K562 (cell line): ENCODE data around the gene HSPA1L. TPM values are rescaled to one million over a fixed set of nuclear protein-coding genes. Genes with fewer than 3 reads are reported as not detected.
"Not testable (repeated sequence)": the region's sequence is repeated elsewhere in the genome, so short reads cannot be mapped to it uniquely, and the experiment has no call there.

Experiments
- FOXK1 ChIP-seq: sonication (generic); formaldehyde crosslinking; IDR thresholded peaks from 2 replicates; pipeline ENCODE4 v1.8.0; 2022; ENCODE audit warnings: missing genetic modification reagents, mild to moderate bottlenecking, borderline replicate concordance
- HDAC1 ChIP-seq, 2 experiments: fragments of 450-650 bp; IDR thresholded peaks; 2 replicates each; pipeline ENCODE4 v1.6.1; 2016 to 2017; ENCODE audit warnings: inconsistent platforms in 1 of 2, mild to moderate bottlenecking in 1 of 2, moderate library complexity in 1 of 2
- HMGN3 ChIP-seq: IDR thresholded peaks from 2 replicates; pipeline ENCODE4 v1.6.1; 2011; ENCODE audit warnings: borderline replicate concordance, low read depth, mild to moderate bottlenecking, mixed read lengths, low read length; ENCODE audit not compliant: insufficient read length; ENCODE audit errors: extremely low read depth
- SMARCA5 ChIP-seq: fragments of 450-650 bp; IDR thresholded peaks from 2 replicates; pipeline ENCODE4 v1.6.1; 2016
- SP1 ChIP-seq: sonication (generic); formaldehyde crosslinking; IDR thresholded peaks from 2 replicates; pipeline ENCODE4 v1.8.1; 2022; ENCODE audit warnings: mild to moderate bottlenecking, missing genetic modification reagents
- SREBF1 ChIP-seq: fragments of 150-350 bp; IDR thresholded peaks from 2 replicates; pipeline ENCODE4 v1.6.1; 2014; ENCODE audit warnings: antibody characterized with exemption, low read depth, low read length, borderline replicate concordance
- TOE1 ChIP-seq, 2 experiments: fragments of 450-650 bp in 1 of 2; sonication (generic) in 1 of 2; formaldehyde crosslinking in 1 of 2; IDR thresholded peaks; 2 replicates each; pipeline versions ENCODE4 v1.7.1 to v1.8.0; 2016 to 2022; ENCODE audit warnings: borderline replicate concordance in 2 of 2, mild to moderate bottlenecking in 2 of 2, antibody characterized with exemption in 1 of 2, inconsistent platforms in 1 of 2, low read depth in 1 of 2, missing genetic modification reagents in 1 of 2, moderate library complexity in 1 of 2
- polyA plus RNA-seq, 8 experiments: library from polyadenylated mRNA; depleted of rRNA in 4 of 8; stranded (reverse) in 5 of 8; unstranded in 3 of 8; fragments of >200 nt; fragmentation: Nextera tagmentation in 2 of 8; fragmentation: Illumina TruSeq in 1 of 8; extraction: Ambion mirVana in 2 of 8; extraction: Trizol in 1 of 8; gene quantifications; 2 replicates each; pipeline versions ENCODE4 v1.2.1 to v1.2.3, GENCODE V29; 2011 to 2014; ENCODE audit warnings: inconsistent platforms in 1 of 8, missing spikeins in 1 of 8
- total RNA-seq, 7 experiments: library from RNA; depleted of rRNA in 6 of 7; stranded (reverse); fragments of >200 nt in 6 of 7; fragmentation: Illumina TruSeq in 2 of 7; extraction: Trizol in 2 of 7; gene quantifications; 2 replicates each; pipeline versions ENCODE4 v1.2.1 to v1.2.3, GENCODE V29; 2011 to 2021; ENCODE audit warnings: low replicate concordance in 1 of 7
- TF ChIP-seq, protein P1 (sequence below), 2 experiments: fragments of 450-650 bp; formaldehyde crosslinking in 1 of 2; IDR thresholded peaks; 2 replicates each; pipeline versions ENCODE4 v1.4.0 to v1.6.1; 2014 to 2020; ENCODE audit warnings: mild to moderate bottlenecking in 2 of 2, borderline replicate concordance in 1 of 2, low read depth in 1 of 2
- TF ChIP-seq, protein P2 (sequence below): sonication (generic); formaldehyde crosslinking; IDR thresholded peaks from 2 replicates; pipeline ENCODE4 v1.9.0; 2022; ENCODE audit warnings: mild to moderate bottlenecking, missing genetic modification reagents
- TF ChIP-seq, protein P3 (sequence below): sonication (generic); formaldehyde crosslinking; IDR thresholded peaks from 2 replicates; pipeline ENCODE4 v1.8.1; 2023; ENCODE audit warnings: mild to moderate bottlenecking, missing genetic modification reagents

HSPA1L gene
- total and polyA plus RNA-seq, 9 of the 15 experiments (the other 6 are each of a cell fraction or from before 2014, with no cell fraction given), result 0.14 to 2.1 (median 1.3) TPM

DNA sequence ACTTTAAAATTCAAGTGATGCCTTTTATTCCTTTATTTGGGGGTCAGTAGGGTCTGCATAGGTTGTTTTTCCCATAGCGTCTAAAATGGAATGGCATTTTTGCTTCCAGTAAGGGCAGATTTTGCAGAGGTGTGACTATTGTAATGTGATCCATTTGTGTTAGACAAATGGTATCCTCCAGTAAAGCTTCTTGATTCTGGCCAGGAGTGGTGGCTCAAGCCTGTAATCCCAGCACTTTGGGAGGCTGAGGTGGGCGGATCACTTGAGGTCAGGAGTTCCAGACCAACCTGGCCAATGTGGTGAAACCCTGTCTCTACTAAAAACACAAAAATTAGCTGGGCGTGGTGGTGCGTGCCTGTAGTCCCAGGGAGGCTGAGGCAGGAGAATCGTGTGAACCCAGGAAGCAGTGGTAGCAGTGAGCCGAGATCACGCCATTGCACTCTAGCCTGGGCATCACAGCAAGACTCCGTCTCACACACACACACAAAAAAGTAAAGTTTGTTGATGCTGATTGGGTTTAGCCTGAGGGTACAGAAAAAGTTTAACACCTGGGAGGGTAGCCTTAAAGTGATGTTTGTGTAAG, 2.9 kb upstream of the HSPA1L start (continued):
- TF ChIP-seq, protein P1, sequence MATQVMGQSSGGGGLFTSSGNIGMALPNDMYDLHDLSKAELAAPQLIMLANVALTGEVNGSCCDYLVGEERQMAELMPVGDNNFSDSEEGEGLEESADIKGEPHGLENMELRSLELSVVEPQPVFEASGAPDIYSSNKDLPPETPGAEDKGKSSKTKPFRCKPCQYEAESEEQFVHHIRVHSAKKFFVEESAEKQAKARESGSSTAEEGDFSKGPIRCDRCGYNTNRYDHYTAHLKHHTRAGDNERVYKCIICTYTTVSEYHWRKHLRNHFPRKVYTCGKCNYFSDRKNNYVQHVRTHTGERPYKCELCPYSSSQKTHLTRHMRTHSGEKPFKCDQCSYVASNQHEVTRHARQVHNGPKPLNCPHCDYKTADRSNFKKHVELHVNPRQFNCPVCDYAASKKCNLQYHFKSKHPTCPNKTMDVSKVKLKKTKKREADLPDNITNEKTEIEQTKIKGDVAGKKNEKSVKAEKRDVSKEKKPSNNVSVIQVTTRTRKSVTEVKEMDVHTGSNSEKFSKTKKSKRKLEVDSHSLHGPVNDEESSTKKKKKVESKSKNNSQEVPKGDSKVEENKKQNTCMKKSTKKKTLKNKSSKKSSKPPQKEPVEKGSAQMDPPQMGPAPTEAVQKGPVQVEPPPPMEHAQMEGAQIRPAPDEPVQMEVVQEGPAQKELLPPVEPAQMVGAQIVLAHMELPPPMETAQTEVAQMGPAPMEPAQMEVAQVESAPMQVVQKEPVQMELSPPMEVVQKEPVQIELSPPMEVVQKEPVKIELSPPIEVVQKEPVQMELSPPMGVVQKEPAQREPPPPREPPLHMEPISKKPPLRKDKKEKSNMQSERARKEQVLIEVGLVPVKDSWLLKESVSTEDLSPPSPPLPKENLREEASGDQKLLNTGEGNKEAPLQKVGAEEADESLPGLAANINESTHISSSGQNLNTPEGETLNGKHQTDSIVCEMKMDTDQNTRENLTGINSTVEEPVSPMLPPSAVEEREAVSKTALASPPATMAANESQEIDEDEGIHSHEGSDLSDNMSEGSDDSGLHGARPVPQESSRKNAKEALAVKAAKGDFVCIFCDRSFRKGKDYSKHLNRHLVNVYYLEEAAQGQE (IDR thresholded peaks at IDR 0.05; ENCODE audit: borderline replicate concordance), result not testable (repeated sequence)
- TF ChIP-seq, protein P1 (CRISPR knock-in tag; IDR thresholded peaks at IDR 0.05; ENCODE audit: low read depth), result 0 out of 2 replicates have a peak, but pooled peaks have one; percentile 31
- TF ChIP-seq FOXK1, result peak; percentile 77; the same call in 1 of the 2 replicates
- TF ChIP-seq, protein P2, sequence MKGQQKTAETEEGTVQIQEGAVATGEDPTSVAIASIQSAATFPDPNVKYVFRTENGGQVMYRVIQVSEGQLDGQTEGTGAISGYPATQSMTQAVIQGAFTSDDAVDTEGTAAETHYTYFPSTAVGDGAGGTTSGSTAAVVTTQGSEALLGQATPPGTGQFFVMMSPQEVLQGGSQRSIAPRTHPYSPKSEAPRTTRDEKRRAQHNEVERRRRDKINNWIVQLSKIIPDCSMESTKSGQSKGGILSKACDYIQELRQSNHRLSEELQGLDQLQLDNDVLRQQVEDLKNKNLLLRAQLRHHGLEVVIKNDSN, result peak; percentile 24; the same call in 1 of the 2 replicates
- peak; percentile 76; the same call in 1 of the 2 replicates for TF ChIP-seq SMARCA5
- 0 out of 2 replicates have a peak, but pooled peaks have one; percentile 14 for TF ChIP-seq SREBF1
- TF ChIP-seq, protein P3, sequence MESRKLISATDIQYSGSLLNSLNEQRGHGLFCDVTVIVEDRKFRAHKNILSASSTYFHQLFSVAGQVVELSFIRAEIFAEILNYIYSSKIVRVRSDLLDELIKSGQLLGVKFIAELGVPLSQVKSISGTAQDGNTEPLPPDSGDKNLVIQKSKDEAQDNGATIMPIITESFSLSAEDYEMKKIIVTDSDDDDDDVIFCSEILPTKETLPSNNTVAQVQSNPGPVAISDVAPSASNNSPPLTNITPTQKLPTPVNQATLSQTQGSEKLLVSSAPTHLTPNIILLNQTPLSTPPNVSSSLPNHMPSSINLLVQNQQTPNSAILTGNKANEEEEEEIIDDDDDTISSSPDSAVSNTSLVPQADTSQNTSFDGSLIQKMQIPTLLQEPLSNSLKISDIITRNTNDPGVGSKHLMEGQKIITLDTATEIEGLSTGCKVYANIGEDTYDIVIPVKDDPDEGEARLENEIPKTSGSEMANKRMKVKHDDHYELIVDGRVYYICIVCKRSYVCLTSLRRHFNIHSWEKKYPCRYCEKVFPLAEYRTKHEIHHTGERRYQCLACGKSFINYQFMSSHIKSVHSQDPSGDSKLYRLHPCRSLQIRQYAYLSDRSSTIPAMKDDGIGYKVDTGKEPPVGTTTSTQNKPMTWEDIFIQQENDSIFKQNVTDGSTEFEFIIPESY (CRISPR knock-in tag), result 0 out of 2 replicates have a peak, but pooled peaks have one; percentile 10
- TF ChIP-seq HDAC1 (IDR thresholded peaks at IDR 0.05), result 0 out of 4 replicates have a peak, but pooled peaks of 1 of the 2 experiments have one; percentile 56
- peak; percentile 20 for TF ChIP-seq HMGN3
- not testable (repeated sequence) for TF ChIP-seq TOE1 (IDR thresholded peaks at IDR 0.05; ENCODE audit: borderline replicate concordance)
- TF ChIP-seq TOE1 (CRISPR knock-in tag; IDR thresholded peaks at IDR 0.05; ENCODE audit: borderline replicate concordance, low read depth), result 0 out of 2 replicates have a peak, but pooled peaks have one; percentile 63
- TF ChIP-seq SP1 (CRISPR knock-in tag), result peak; percentile 58; the same call in 1 of the 2 replicates
